ENCODE data around the gene TRIP10. TPM values are rescaled to one million over a fixed set of nuclear protein-coding genes. Genes with fewer than 3 reads are reported as not detected.
A peak's percentile ranks its signal among the peaks of the same experiment; 100 is the strongest.

TRIP10 gene
- total and polyA plus RNA-seq, 2 of the 13 experiments (the other 11 are each of a cell fraction or from before 2014, with no cell fraction given): 32.5 to 33.2 TPM

DNA sequence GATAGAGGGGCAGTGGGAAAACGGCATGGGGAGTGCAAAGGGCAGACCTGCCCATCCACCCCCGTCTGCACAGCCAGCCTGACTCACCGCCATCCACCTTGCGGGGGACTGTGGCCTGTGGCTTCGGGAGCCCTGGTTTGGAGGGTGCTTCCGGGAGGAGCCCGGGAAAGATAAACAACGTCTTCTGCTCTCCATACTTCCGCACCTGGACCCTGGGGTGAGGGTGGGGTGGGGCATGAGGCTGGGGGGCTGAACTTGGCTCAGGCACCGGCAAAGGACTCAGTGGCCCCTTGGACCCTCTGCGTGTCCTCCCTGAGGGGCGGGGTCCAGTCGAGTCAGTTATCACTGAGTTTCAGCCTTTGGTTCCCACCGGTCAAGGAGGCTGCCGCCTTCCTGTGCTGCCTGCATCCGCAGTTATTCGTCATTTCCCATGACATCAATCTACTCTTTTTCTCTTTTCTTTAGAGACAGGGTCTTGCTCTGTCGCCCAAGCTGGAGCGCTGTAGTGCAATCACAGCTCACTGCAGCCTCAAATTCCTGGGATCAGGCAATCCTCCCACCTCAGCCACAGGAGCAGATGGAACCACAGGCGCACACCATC is 5.3 kb upstream of the TRIP10 start (continued):
- no peak for TF ChIP-seq ZNF709 (CRISPR knock-in tag; IDR thresholded peaks at IDR 0.05)
- TF ChIP-seq ZBTB38 (CRISPR knock-in tag; IDR thresholded peaks at IDR 0.05): peak; percentile 88
- TF ChIP-seq, protein P1, sequence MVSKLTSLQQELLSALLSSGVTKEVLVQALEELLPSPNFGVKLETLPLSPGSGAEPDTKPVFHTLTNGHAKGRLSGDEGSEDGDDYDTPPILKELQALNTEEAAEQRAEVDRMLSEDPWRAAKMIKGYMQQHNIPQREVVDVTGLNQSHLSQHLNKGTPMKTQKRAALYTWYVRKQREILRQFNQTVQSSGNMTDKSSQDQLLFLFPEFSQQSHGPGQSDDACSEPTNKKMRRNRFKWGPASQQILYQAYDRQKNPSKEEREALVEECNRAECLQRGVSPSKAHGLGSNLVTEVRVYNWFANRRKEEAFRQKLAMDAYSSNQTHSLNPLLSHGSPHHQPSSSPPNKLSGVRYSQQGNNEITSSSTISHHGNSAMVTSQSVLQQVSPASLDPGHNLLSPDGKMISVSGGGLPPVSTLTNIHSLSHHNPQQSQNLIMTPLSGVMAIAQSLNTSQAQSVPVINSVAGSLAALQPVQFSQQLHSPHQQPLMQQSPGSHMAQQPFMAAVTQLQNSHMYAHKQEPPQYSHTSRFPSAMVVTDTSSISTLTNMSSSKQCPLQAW (CRISPR knock-in tag; IDR thresholded peaks at IDR 0.05): peak; percentile 74
- peak; percentile 75 for TF ChIP-seq PHF21A (CRISPR knock-in tag; IDR thresholded peaks at IDR 0.05)
- no peak for TF ChIP-seq LCORL (IDR thresholded peaks at IDR 0.05)
- peak; percentile 71 for TF ChIP-seq LCORL (CRISPR knock-in tag; IDR thresholded peaks at IDR 0.05)
- TF ChIP-seq, protein P2, sequence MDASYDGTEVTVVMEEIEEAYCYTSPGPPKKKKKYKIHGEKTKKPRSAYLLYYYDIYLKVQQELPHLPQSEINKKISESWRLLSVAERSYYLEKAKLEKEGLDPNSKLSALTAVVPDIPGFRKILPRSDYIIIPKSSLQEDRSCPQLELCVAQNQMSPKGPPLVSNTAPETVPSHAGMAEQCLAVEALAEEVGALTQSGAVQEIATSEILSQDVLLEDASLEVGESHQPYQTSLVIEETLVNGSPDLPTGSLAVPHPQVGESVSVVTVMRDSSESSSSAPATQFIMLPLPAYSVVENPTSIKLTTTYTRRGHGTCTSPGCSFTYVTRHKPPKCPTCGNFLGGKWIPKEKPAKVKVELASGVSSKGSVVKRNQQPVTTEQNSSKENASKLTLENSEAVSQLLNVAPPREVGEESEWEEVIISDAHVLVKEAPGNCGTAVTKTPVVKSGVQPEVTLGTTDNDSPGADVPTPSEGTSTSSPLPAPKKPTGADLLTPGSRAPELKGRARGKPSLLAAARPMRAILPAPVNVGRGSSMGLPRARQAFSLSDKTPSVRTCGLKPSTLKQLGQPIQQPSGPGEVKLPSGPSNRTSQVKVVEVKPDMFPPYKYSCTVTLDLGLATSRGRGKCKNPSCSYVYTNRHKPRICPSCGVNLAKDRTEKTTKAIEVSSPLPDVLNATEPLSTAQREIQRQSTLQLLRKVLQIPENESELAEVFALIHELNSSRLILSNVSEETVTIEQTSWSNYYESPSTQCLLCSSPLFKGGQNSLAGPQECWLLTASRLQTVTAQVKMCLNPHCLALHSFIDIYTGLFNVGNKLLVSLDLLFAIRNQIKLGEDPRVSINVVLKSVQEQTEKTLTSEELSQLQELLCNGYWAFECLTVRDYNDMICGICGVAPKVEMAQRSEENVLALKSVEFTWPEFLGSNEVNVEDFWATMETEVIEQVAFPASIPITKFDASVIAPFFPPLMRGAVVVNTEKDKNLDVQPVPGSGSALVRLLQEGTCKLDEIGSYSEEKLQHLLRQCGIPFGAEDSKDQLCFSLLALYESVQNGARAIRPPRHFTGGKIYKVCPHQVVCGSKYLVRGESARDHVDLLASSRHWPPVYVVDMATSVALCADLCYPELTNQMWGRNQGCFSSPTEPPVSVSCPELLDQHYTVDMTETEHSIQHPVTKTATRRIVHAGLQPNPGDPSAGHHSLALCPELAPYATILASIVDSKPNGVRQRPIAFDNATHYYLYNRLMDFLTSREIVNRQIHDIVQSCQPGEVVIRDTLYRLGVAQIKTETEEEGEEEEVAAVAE (CRISPR knock-in tag; IDR thresholded peaks at IDR 0.05; ENCODE audit: borderline replicate concordance): 0 out of 2 replicates have a peak, but pooled peaks have one; percentile 18
- no peak for TF ChIP-seq TMF1 (CRISPR knock-in tag; IDR thresholded peaks at IDR 0.05; ENCODE audit: low read depth)
- TF ChIP-seq TCF12 (IDR thresholded peaks at IDR 0.05): no peak
- TF ChIP-seq TCF12 (CRISPR knock-in tag; IDR thresholded peaks at IDR 0.05): peak; percentile 45; the same call in 1 of the 2 replicates
- no peak for TF ChIP-seq ZNF234 (CRISPR knock-in tag; conservative IDR thresholded peaks at IDR 0.05)
- peak; percentile 82; the same call in 1 of the 2 replicates for TF ChIP-seq GFI1 (CRISPR knock-in tag; IDR thresholded peaks at IDR 0.05; ENCODE audit: borderline replicate concordance)
- no peak for TF ChIP-seq ZNF782 (CRISPR knock-in tag; IDR thresholded peaks at IDR 0.05; ENCODE audit: borderline replicate concordance)
- TF ChIP-seq, protein P3, sequence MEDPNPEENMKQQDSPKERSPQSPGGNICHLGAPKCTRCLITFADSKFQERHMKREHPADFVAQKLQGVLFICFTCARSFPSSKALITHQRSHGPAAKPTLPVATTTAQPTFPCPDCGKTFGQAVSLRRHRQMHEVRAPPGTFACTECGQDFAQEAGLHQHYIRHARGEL (CRISPR knock-in tag; IDR thresholded peaks at IDR 0.05): no peak
- TF ChIP-seq HNF4G (IDR thresholded peaks at IDR 0.05; ENCODE audit: borderline replicate concordance, low read depth, low read length): peak; percentile 58
- no peak for TF ChIP-seq HNF4G (CRISPR knock-in tag; IDR thresholded peaks at IDR 0.05; ENCODE audit: borderline replicate concordance, low read depth)
- peak; percentile 18; the same call in 1 of the 2 replicates for TF ChIP-seq ZBTB7A (CRISPR knock-in tag; IDR thresholded peaks at IDR 0.05)
- TF ChIP-seq ELF1 (CRISPR knock-in tag; IDR thresholded peaks at IDR 0.05): peak; percentile 80
- TF ChIP-seq, protein P4, sequence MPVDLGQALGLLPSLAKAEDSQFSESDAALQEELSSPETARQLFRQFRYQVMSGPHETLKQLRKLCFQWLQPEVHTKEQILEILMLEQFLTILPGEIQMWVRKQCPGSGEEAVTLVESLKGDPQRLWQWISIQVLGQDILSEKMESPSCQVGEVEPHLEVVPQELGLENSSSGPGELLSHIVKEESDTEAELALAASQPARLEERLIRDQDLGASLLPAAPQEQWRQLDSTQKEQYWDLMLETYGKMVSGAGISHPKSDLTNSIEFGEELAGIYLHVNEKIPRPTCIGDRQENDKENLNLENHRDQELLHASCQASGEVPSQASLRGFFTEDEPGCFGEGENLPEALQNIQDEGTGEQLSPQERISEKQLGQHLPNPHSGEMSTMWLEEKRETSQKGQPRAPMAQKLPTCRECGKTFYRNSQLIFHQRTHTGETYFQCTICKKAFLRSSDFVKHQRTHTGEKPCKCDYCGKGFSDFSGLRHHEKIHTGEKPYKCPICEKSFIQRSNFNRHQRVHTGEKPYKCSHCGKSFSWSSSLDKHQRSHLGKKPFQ (CRISPR knock-in tag; IDR thresholded peaks at IDR 0.05; ENCODE audit: insufficient replicate concordance): peak; percentile 74
- 0 out of 2 replicates have a peak, but pooled peaks have one; percentile 36 for TF ChIP-seq RBFOX2 (IDR thresholded peaks at IDR 0.05; ENCODE audit: low read depth, low read length)

Measured in HepG2 (cell line).